Measurements from ENCODE around the gene ZNF609.
A peak's percentile ranks its signal among the peaks of the same experiment; 100 is the strongest.

The ZNF609 gene

GRCh38 chr15:64690578-64691296, 230.4 kb downstream of the ZNF609 start:
- DNase-seq (ENCODE audit: low read depth, low spot score) = no peak

DNA sequence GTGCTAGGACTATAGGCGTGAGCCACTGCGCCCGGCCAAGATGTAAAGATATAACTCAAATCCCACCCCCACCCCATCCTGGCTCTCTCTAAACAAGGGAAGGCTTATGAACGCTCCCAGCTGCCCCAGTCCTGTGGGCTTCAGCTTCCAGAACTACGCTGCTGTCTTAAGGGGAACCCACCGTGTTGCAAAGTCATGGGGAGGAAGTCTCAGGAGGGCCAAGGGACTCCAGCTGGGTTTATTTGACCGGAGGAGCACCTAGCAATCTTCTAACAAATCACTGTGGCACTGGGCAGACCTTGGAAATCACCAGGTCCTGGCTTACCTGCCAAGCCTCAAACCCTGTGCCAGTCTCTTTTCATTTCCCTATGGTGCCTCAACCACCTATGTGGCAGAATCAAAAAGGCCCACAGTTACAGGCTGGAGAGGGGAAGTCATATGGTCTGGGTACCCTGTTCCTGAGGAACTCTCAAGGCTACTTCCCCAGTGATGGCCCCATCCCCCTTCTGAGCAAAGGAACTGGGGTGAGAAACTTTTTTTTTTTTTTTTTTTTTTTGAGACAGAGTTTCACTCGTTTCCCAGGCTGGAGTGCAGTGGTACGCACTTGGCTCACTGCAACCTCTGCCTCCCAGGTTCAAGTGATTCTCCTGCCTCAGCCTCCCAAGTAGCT, 231.7 kb downstream of the ZNF609 start:
- DNase-seq (ENCODE audit: low read depth, low spot score) = no peak

GRCh38 chr15:64693134-64693533, 232.8 kb downstream of the ZNF609 start:
- DNase-seq (ENCODE audit: low read depth, low spot score) = no peak

- DNase-seq (ENCODE audit: low read depth, low spot score) = no peak
Observed at GRCh38 chr15:64694816-64695215, 234.4 kb downstream of the ZNF609 start.

DNA sequence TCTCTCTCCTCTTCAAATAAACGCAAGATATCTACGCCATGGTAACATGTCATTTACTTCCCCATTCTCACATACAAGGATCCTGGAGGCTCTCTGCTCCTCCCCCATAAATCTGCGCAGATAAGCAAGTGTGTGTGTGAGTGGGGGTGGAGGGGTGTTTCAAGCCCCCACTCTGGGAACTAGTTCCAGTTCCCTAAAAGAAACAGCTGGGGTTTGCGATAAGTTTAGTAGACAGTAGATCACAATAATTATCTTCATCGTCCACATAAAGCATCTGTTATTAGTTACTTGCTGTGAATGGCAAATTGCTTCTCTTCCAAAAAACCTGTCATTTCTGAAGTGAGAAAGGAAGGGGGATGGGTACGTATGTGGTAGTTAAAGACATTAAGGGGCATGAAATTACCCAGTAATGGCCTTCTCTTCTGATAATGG, 235.2 kb downstream of the ZNF609 start:
- DNase-seq (ENCODE audit: low read depth, low spot score) = no peak

DNA sequence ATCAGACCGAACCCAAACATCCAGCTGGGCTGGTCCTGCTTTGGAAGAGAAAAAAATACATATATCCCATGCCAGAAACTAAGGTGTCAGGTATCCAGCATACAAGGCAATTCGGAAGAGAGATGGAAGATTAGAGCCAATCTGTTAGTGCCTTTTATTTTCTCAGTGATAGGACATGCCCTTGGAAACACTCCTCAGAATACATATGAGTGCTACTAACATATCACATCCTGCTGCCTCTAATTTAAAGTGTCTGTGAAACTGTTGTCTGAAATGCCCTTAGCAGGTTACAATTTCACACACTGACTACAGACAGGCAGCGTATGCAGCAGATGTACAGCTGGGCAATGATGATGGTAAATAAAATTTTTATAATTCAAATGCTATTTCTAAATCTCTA, 236.1 kb downstream of the ZNF609 start:
- DNase-seq (ENCODE audit: low read depth, low spot score) = no peak

DNA sequence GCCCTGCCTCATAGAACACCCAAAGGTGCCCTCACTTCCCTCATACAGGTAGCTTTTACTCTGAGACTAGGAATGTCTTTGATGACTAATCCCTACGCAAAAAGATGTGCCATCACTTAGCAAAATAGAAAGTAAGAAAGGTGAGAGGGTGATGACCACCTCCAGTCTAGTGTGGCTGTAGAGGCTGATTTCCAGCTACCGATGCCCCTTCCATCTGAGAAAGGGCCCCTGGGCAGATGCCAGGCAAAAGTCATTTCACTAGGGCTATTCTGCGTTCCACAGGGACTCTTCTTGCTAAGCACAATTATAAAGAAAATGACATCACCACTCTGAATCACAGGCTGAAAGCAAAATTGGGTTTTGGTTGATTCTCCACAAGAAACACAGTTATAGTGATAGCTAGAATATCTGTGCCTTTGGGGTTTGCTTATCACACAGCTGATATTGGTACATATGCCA, 237.6 kb downstream of the ZNF609 start:
- DNase-seq (ENCODE audit: low read depth, low spot score) = no peak

DNA sequence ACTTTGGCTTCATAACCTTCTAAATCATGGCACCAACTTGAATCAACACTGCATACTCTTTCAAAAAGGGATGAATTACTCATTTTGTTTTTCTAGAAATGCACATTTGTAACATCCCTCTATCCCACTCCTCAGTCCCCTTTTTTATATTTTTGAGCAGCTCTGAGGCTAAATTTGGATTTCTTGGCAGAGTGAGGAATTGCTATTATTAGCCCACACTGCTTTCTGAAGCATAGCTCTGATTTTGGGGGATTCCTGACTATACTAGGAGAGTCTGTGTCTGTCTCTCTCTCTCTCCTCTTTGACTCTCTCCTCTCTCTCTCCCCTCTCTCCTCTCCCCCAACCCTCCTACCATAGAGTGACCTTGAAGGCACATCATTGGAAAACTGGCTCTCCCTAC, 238.4 kb downstream of the ZNF609 start:
- no peak for DNase-seq (ENCODE audit: low read depth, low spot score)

GRCh38 chr15:64699751-64700388, 239.5 kb downstream of the ZNF609 start:
- DNase-seq (ENCODE audit: low read depth, low spot score) = no peak

DNA sequence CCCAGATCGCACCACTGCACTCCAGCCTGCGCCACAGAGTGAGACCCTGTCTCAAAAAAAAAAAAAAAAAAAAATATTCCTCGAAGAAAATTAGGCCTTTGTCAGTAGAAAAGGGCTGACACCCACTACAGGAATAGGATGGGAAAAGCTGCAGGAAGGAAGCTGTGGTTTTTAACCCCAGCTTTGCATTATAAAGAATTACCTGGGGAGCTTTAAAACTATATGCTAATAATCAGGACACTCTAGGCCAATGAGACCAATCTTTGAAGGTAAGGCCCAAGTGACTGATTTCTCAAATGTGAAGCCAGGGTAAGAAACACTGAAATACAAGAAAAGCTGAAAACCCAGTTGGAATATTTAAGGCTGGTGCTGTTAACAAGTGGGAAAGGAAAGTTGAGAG, 240.7 kb downstream of the ZNF609 start:
- DNase-seq (ENCODE audit: low read depth, low spot score) = no peak

GRCh38 chr15:64701482-64702184, 241.3 kb downstream of the ZNF609 start:
- no peak for DNase-seq (ENCODE audit: low read depth, low spot score)

- peak; percentile 93 for DNase-seq (ENCODE audit: low read depth, low spot score)
Observed at GRCh38 chr15:64702816-64703631, 242.6 kb downstream of the ZNF609 start.

DNA sequence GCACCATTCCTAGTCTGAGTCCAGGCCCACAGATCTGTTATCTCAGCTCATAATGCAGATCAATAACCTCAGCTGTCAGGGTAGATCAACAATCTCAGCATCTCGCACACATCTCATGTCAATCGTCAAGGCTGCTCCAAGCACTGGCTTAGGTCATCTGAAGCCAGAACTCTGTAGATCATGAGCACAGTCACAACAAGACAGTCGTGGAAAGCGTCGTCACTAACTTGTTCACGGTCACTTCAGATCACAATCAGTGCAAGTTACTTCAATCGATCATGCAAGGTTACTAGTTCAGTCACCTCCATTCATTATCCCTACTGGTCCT, 243.2 kb downstream of the ZNF609 start:
- no peak for DNase-seq (ENCODE audit: low read depth, low spot score)

DNA sequence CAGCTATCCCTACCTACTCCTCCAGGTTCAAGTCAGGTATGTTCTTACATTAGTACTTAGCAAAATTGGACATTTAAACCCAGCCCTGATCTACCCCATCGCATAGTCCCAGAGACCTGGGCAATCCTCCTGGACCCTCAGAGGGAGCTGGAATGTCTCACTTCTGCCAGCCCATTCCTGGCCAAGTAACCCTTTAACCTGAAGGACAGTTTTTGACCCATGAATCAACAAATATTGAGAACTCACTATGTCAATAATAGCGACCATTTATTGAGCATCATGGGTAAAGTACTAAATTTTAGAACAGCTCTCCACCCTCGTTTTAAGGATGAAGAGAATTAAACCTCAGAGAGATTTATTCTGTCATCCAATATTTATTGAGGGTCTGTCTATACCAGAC, 244.6 kb downstream of the ZNF609 start:
- no peak for DNase-seq (ENCODE audit: low read depth, low spot score)

GRCh38 chr15:64706011-64706911, 245.9 kb downstream of the ZNF609 start:
- DNase-seq (ENCODE audit: low read depth, low spot score) = no peak

GRCh38 chr15:64710676-64711428, 250.5 kb downstream of the ZNF609 start:
- no peak for DNase-seq (ENCODE audit: low read depth, low spot score)

DNA sequence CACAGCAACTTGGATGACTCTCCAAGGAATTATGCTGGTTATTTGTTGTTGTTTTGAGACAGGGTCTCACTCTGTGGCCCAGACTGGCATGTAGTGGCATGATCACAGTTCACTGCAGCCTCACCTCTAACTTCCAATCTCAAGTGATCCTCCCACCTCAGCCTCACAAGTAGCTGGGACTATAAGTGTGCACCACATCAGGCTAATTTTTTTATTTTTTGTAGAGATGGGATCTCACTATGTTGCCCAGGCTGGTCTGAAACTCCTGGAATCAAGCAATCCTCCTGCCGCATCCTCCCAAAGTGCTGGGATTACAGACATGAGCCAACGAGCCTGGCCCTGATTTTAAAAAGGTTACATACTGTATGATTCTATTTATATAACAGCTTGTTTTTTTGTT, 252.0 kb downstream of the ZNF609 start:
- DNase-seq (ENCODE audit: low read depth, low spot score) = no peak

- no peak for DNase-seq (ENCODE audit: low read depth, low spot score)
Observed at GRCh38 chr15:64713592-64713991, 253.2 kb downstream of the ZNF609 start.

- DNase-seq (ENCODE audit: low read depth, low spot score) = no peak
Observed at GRCh38 chr15:64716452-64716851, 256.1 kb downstream of the ZNF609 start.

DNA sequence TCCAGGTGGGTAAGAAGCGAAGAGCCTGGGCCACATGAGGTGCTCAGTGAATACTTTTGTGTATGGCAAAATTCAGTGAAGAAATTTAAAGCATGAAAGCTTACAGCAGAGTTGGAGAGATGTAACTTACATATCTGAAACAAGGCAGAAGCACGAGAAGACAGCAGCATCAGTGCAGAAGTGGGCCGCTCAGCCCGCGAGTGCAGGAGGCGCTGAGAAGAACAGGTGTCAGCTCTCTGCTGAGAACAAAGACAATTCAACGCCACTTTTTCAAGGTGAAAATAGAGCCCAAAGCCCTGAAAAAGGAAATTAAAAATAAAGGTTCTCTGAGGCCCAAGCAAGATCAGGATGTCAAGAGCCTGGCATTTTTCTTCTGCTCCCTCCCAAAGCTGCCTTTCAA, 256.8 kb downstream of the ZNF609 start:
- no peak for DNase-seq (ENCODE audit: low read depth, low spot score)

Data from activated naive CD8-positive, alpha-beta T cell treated with anti-CD3 and anti-CD28 coated beads, Interleukin-2, amount 50 U/mL, for 16 hours (primary cell).